Stimulated activated CD4-positive, alpha-beta T cell treated with anti-CD3 and anti-CD28 coated beads, TNF-alpha, amount 100 ng/mL, for 24 hours (primary cell): Measurements from ENCODE around the gene MPPE1.

Experiments used
- DNase-seq, 3 experiments: peaks; one replicate each; pipeline ENCODE4 v3.0.0-alpha.2; 2020; ENCODE audit warnings: low read depth in 3 of 3

The MPPE1 gene

DNA sequence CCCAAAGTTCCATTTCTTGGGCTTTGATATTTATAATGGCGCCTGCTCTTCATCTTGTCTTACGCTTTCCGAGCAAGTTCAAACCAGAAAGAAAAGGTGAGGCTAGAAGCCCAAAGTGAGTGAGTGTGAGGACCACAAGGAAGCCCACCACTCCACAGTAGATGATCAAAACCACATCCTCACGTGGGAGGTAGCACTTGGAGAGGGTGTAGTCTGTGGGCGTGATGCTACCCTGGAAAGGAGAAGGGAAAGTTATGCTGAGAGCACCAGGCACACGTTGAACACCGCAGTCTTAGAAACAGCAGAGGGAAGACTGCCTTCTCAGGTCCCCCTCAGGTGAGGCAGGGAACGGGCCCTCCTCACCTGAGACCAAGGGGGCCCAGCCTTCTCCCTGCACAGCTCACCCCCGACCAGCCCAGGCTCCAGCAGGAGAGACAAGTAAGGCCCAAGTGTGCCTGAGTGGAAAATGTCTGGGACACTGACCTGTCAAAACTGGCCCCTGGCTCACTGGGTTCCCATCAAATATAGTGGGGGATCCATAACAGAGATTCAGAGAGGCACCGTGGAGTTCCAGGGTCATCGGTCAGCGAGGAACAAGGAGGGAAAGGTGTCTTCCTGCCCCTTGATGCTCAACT lies 23.6 kb downstream of the MPPE1 start:
- no peak for DNase-seq

DNA sequence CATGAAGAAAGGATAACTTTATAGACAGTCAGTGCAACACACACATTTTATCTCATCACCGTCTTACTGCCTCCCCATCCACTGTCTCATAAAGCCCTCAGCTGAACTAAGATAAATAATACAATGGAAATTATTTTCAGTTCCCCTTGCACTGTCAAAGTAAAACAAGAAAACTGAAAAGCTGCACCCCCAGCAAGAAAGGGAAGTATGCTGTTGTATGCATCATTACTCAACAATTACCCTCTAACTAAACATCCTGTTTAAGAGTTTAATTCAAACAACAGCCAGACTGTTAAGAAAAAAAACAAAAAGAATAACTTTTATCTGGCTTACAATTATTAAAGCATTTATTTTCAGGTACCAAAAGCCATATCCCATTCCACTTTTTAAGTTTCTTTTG lies 25.0 kb downstream of the MPPE1 start:
- no peak for DNase-seq

- no peak for DNase-seq
These were observed 25.5 kb downstream of the MPPE1 start for GRCh38 chr18:11882636-11883035.

DNA sequence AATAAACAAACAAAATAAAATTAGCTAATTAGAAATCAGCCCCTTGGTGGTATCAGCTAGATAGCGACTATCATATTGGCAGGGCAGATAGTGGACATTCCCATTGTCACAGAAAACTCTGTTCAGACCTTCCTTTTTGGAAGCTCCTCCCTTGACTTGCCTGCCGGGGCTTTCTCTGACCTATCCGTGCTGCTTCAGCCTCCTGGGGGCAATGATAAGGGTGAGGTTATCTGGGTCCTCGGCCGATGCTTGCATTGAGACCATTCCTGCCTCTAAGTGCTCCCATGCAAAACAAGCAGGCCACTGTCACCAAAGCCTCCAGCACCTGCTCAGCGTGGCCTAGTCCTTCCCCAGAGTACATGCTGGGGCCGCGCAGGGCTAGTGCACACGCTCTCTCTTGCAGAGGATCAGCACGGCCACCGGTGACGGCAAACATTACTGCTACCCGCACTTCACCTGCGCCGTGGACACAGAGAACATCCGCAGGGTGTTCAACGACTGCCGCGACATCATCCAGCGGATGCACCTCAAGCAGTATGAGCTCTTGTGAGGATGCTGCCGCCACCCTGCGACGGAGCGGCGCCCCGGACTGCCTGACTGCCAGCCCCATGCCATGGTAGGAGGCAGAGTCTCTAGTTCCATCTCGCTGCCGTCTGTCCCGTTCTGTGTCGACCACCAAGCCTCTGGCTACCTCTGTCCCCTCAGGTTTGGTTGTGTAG lies 27.4 kb downstream of the MPPE1 start:
- no peak for DNase-seq

GRCh38 chr18:11877497-11878135 lies 30.5 kb downstream of the MPPE1 start:
- no peak for DNase-seq

DNA sequence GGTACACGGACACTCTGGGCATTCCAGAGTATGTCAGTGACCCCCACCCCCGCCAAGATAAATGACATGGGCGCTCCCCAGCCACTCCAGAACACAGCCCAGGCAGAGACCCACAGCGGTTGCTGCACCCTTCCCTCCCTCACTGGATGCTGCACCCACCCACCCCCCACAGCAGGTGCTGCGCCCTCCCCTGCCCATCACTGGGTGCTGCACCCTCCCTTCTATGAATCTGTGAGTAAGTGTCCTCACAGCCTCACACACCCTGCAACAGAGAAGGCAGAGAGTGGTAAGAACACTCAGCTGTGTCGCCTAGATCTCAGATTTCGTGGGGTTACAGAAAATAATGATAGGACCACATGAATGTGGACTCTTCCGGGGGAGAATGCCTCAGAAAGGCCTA lies 33.4 kb downstream of the MPPE1 start:
- DNase-seq: no peak

GRCh38 chr18:11873670-11874340 lies 34.3 kb downstream of the MPPE1 start:
- DNase-seq: no peak

- DNase-seq: no peak
These were observed 35.5 kb downstream of the MPPE1 start for GRCh38 chr18:11872479-11873136.

DNA sequence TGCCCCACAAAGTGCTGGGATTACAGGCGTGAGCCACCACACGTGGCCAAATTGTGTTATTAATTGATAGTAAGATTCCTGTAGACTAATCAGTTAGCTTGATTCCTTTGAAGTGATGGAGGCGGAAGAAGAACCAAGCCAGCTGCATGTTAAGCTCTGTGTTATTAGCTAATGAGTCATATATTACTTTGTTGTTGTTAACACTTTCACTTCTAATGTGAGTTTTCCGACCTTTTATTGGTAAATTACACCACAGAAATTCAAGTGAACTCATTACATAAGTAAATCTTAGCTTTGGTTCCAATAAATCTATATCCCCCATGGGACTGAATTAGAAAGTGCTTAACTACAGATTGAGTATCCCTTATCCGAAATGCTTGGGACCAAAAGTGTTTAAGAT lies 36.6 kb downstream of the MPPE1 start:
- no peak for DNase-seq

GRCh38 chr18:11868230-11868629 lies 39.9 kb downstream of the MPPE1 start:
- no peak for DNase-seq

DNA sequence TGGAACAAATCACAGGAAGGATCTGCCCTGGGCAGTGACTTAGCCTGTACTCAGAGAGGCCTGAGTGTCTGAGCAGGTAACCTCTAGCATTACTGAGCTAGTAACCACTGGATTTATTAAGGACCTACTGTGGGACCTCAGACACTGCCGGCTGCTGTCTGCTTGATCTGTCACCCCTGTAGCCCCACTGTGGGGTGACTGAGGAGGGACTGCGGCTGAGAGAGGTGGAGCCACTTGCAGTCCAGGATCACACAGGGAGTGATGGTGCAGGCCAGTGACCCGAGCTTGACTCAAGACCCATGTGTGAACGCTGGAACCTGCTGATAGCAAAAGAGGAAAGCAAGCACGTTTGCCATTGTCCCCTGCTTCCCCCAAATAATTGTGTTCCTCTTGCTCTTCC lies 41.4 kb downstream of the MPPE1 start:
- no peak for DNase-seq

- no peak for DNase-seq
These were observed 41.8 kb downstream of the MPPE1 start for GRCh38 chr18:11866329-11866728.

DNA sequence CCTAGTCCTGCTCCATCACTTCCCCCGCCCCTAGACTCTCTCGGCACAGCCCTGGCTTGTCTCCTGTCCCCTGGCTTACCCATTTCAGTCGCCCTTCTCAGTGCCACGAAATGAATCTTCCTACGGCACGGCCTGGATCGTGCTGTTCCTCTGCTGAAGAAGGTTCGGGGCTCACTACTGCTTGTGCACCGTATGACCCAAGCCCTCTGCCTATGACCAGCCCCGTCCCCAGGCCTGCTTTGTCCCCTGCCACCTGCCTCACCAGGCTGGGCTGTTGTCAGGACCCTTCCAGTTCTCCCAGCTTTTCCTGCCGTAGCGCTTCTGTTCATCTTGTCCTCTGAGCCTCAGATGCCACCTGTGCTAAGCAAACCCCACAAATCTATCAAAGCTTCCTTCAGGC lies 43.0 kb downstream of the MPPE1 start:
- no peak for DNase-seq

DNA sequence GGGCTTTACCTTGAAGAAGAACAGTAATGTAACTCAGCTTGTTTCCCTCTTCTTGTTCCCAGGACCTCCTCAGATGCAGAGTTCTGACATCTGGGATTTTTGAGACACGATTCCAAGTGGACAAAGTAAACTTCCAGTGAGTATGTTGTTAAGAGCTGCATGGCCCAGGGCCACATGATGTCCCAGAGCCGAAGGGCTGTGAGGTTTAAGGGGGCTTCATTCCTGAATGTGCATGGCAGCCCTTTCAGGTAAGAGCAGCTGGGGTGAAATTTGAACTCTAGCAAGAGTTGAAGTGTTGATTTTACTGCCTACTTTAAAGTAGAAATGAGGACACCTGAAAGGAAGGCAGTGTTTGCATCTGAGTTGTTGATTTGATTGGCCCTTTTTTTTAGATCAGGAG lies 43.6 kb downstream of the MPPE1 start:
- DNase-seq: no peak

GRCh38 chr18:11862468-11863137 lies 45.5 kb downstream of the MPPE1 start:
- no peak for DNase-seq

- no peak for DNase-seq
These were observed 46.4 kb downstream of the MPPE1 start for GRCh38 chr18:11861583-11862288.

GRCh38 chr18:11860594-11861450 lies 47.3 kb downstream of the MPPE1 start:
- DNase-seq: no peak

GRCh38 chr18:11859903-11860407 lies 48.2 kb downstream of the MPPE1 start:
- DNase-seq: no peak

DNA sequence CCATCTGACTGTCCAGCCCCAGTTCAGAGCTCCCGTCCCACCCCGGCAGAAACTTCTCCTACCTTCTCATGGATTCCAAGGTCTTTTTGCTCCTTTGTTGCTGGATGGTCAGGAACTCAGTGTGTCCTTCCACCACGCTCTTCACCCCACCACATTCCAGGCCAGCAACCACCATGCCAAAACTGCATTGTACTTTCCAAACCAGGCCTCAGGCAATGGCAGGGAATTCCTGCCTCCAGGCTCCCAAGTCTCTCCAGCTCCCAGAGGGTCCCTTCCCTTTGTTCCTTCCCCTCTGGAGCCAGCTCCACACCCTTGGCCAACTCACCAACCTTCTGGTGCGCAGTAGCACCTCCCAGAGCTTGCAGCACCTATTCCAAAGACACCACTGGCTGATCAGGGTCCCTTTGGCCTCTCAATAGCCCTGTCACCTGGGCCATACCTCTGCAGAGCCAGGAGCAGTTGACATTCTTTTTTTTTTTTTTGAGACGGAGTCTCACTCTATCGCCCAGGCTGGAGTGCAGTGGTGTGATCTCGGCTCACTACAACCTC lies 48.8 kb downstream of the MPPE1 start:
- DNase-seq: no peak
